ENCODE measurements around the gene SIRT2. TPM values are rescaled to one million over a fixed set of nuclear protein-coding genes. Genes with fewer than 3 reads are reported as not detected.

The SIRT2 gene
- total and polyA plus RNA-seq, 4 experiments from 2014 or later: 39.0 to 51.7 (median 48.5) TPM

GRCh38 chr19:38912600-38913514, 13.4 kb upstream of the SIRT2 start:
- CTCF ChIA-PET (ENCODE audit: partially characterized antibody): no interaction called here

GRCh38 chr19:38911388-38912001, 12.1 kb upstream of the SIRT2 start:
- H3K36me3 Mint-ChIP-seq: peaks cover 18 to 26% of the 10 kb centered on the region in 2 donors
- no peak overlapping the region for H3K4me3 Mint-ChIP-seq
- CTCF ChIA-PET (ENCODE audit: partially characterized antibody): no interaction called here
- no peaks in the 10 kb centered on the region for H3K27me3 Mint-ChIP-seq
- H3K27me3 ChIP-seq (ENCODE audit: insufficient read depth, low read length): no peaks in the 10 kb centered on the region
- H3K36me3 ChIP-seq (ENCODE audit: insufficient read depth, low read length): peaks cover 10% of the 10 kb centered on the region
- no peaks in the 10 kb centered on the region for H3K9me3 Mint-ChIP-seq
- peak overlapping the region in 1 of 7 donors; percentile 13 for H3K27ac Mint-ChIP-seq
- no peaks in the 10 kb centered on the region for H3K4me1 ChIP-seq (ENCODE audit: insufficient read depth, low read length)
- POLR2A ChIA-PET (ENCODE audit: partially characterized antibody): no interaction called here
- H3K9me3 ChIP-seq (ENCODE audit: control insufficient read depth in 1 of 2, low read length in 2 of 2): no peaks in the 10 kb centered on the region
- peaks cover 0 to 2% (median 0%) of the 10 kb centered on the region in 4 donors for H3K4me1 Mint-ChIP-seq
- intact Hi-C loops (cut with micrococcal nuclease): no loop called here
- H3K4me3 ChIP-seq (ENCODE audit: low read length in 2 of 2): no peak overlapping the region
- peak in 1 of 5 donors; percentile 27 for DNase-seq
- no peak overlapping the region for H3K27ac ChIP-seq (ENCODE audit: low read depth, low read length)

More at GRCh38 chr19:38912600-38913514, 13.4 kb upstream of the SIRT2 start:
- Histone ChIP-seq H3K36me3 (ENCODE audit: insufficient read depth, low read length) (peaks cover 1% of the 10 kb centered on the region), H3K4me1 (ENCODE audit: insufficient read depth, low read length) (no peaks in the 10 kb centered on the region), H3K4me3 (ENCODE audit: low read length in 2 of 2) (no peak overlapping the region), H3K9me3 (ENCODE audit: control insufficient read depth in 1 of 2, low read length in 2 of 2) (no peaks in the 10 kb centered on the region), H3K27me3 (ENCODE audit: insufficient read depth, low read length) (no peaks in the 10 kb centered on the region), H3K27ac (ENCODE audit: low read depth, low read length) (no peak overlapping the region)
- intact Hi-C loops (cut with micrococcal nuclease): no loop called here
- H3K27ac Mint-ChIP-seq: no peak overlapping the region
- peak in 1 of 5 donors; percentile 20 for DNase-seq
- POLR2A ChIA-PET (ENCODE audit: partially characterized antibody): no interaction called here
- no peak overlapping the region for H3K4me3 Mint-ChIP-seq
- H3K9me3 Mint-ChIP-seq: no peaks in the 10 kb centered on the region
- H3K27me3 Mint-ChIP-seq: no peaks in the 10 kb centered on the region
- peaks cover 12 to 14% of the 10 kb centered on the region in 2 donors for H3K36me3 Mint-ChIP-seq
- H3K4me1 Mint-ChIP-seq: peaks cover 0 to 2% (median 0%) of the 10 kb centered on the region in 4 donors

GRCh38 chr19:38910488-38910887, 11.1 kb upstream of the SIRT2 start:
- Histone ChIP-seq H3K4me3 (ENCODE audit: low read length in 2 of 2) (no peak overlapping the region), H3K36me3 (ENCODE audit: insufficient read depth, low read length) (peaks cover 10% of the 10 kb centered on the region), H3K27me3 (ENCODE audit: insufficient read depth, low read length) (no peaks in the 10 kb centered on the region), H3K4me1 (ENCODE audit: insufficient read depth, low read length) (no peaks in the 10 kb centered on the region), H3K9me3 (ENCODE audit: control insufficient read depth in 1 of 2, low read length in 2 of 2) (no peaks in the 10 kb centered on the region), H3K27ac (ENCODE audit: low read depth, low read length) (no peak overlapping the region)
- H3K36me3 Mint-ChIP-seq: peaks cover 18 to 26% of the 10 kb centered on the region in 2 donors
- H3K27ac Mint-ChIP-seq: no peak overlapping the region
- POLR2A ChIA-PET (ENCODE audit: partially characterized antibody): no interaction called here
- no peaks in the 10 kb centered on the region for H3K27me3 Mint-ChIP-seq
- no peaks in the 10 kb centered on the region for H3K9me3 Mint-ChIP-seq
- H3K4me1 Mint-ChIP-seq: peaks cover 0 to 2% (median 0%) of the 10 kb centered on the region in 4 donors
- CTCF ChIA-PET (ENCODE audit: partially characterized antibody): no interaction called here
- no peak overlapping the region for H3K4me3 Mint-ChIP-seq
- no peak for DNase-seq
- intact Hi-C loops (cut with micrococcal nuclease): no loop called here

GRCh38 chr19:38908911-38909310, 9.5 kb upstream of the SIRT2 start:
- Histone ChIP-seq H3K9me3 (ENCODE audit: control insufficient read depth in 1 of 2, low read length in 2 of 2) (no peaks in the 10 kb centered on the region), H3K27me3 (ENCODE audit: insufficient read depth, low read length) (no peaks in the 10 kb centered on the region), H3K36me3 (ENCODE audit: insufficient read depth, low read length) (peaks cover 20% of the 10 kb centered on the region), H3K4me1 (ENCODE audit: insufficient read depth, low read length) (no peaks in the 10 kb centered on the region), H3K4me3 (ENCODE audit: low read length in 2 of 2) (no peak overlapping the region), H3K27ac (ENCODE audit: low read depth, low read length) (no peak overlapping the region)
- intact Hi-C loops (cut with micrococcal nuclease): no loop called here
- ChIA-PET POLR2A (ENCODE audit: partially characterized antibody) (no interaction called here), CTCF (ENCODE audit: partially characterized antibody) (no interaction called here)
- Mint-ChIP-seq H3K36me3 (peaks cover 28 to 40% of the 10 kb centered on the region in 2 donors), H3K27ac (peak overlapping the region in 2 of 7 donors; percentile 25 to 72), H3K4me1 (peaks cover 0 to 6% (median 2%) of the 10 kb centered on the region in 4 donors), H3K9me3 (no peaks in the 10 kb centered on the region), H3K27me3 (no peaks in the 10 kb centered on the region), H3K4me3 (no peak overlapping the region)
- no peak for DNase-seq

GRCh38 chr19:38907670-38908069, 8.3 kb upstream of the SIRT2 start:
- Mint-ChIP-seq H3K27ac (peak overlapping the region in 1 of 7 donors; percentile 18), H3K27me3 (no peaks in the 10 kb centered on the region), H3K4me1 (peaks cover 0 to 11% (median 4%) of the 10 kb centered on the region in 4 donors), H3K9me3 (no peaks in the 10 kb centered on the region), H3K36me3 (peaks cover 25 to 44% of the 10 kb centered on the region in 2 donors), H3K4me3 (no peak overlapping the region)
- no peak for DNase-seq
- Histone ChIP-seq H3K9me3 (ENCODE audit: control insufficient read depth in 1 of 2, low read length in 2 of 2) (no peaks in the 10 kb centered on the region), H3K4me3 (ENCODE audit: low read length in 2 of 2) (no peak overlapping the region), H3K27ac (ENCODE audit: low read depth, low read length) (no peak overlapping the region), H3K27me3 (ENCODE audit: insufficient read depth, low read length) (no peaks in the 10 kb centered on the region), H3K4me1 (ENCODE audit: insufficient read depth, low read length) (no peaks in the 10 kb centered on the region), H3K36me3 (ENCODE audit: insufficient read depth, low read length) (peaks cover 20% of the 10 kb centered on the region)
- intact Hi-C loops (cut with micrococcal nuclease): no loop called here
- ChIA-PET POLR2A (ENCODE audit: partially characterized antibody) (no interaction called here), CTCF (ENCODE audit: partially characterized antibody) (no interaction called here)

GRCh38 chr19:38907227-38907626, 7.8 kb upstream of the SIRT2 start:
- Mint-ChIP-seq H3K4me3 (no peak overlapping the region), H3K9me3 (no peaks in the 10 kb centered on the region), H3K27me3 (no peaks in the 10 kb centered on the region), H3K27ac (no peak overlapping the region), H3K4me1 (peaks cover 0 to 11% (median 4%) of the 10 kb centered on the region in 4 donors), H3K36me3 (peaks cover 25 to 44% of the 10 kb centered on the region in 2 donors)
- Histone ChIP-seq H3K4me3 (ENCODE audit: low read length in 2 of 2) (no peak overlapping the region), H3K36me3 (ENCODE audit: insufficient read depth, low read length) (peaks cover 20% of the 10 kb centered on the region), H3K9me3 (ENCODE audit: control insufficient read depth in 1 of 2, low read length in 2 of 2) (no peaks in the 10 kb centered on the region), H3K27me3 (ENCODE audit: insufficient read depth, low read length) (no peaks in the 10 kb centered on the region), H3K27ac (ENCODE audit: low read depth, low read length) (no peak overlapping the region), H3K4me1 (ENCODE audit: insufficient read depth, low read length) (no peaks in the 10 kb centered on the region)
- CTCF ChIA-PET (ENCODE audit: partially characterized antibody): no interaction called here
- DNase-seq: no peak
- intact Hi-C loops (cut with micrococcal nuclease): no loop called here
- POLR2A ChIA-PET (ENCODE audit: partially characterized antibody): no interaction called here

- intact Hi-C loops (cut with micrococcal nuclease): no loop called here
- Mint-ChIP-seq H3K4me3 (no peak overlapping the region), H3K27ac (peak overlapping the region in 1 of 7 donors; percentile 76), H3K4me1 (peaks cover 7 to 24% (median 12%) of the 10 kb centered on the region in 4 donors), H3K36me3 (peaks cover 24 to 41% of the 10 kb centered on the region in 2 donors), H3K9me3 (no peaks in the 10 kb centered on the region), H3K27me3 (no peaks in the 10 kb centered on the region)
- no peak for DNase-seq
- Histone ChIP-seq H3K4me3 (ENCODE audit: low read length in 2 of 2) (no peak overlapping the region), H3K36me3 (ENCODE audit: insufficient read depth, low read length) (peaks cover 20% of the 10 kb centered on the region), H3K27ac (ENCODE audit: low read depth, low read length) (no peak overlapping the region), H3K9me3 (ENCODE audit: control insufficient read depth in 1 of 2, low read length in 2 of 2) (no peaks in the 10 kb centered on the region), H3K27me3 (ENCODE audit: insufficient read depth, low read length) (no peaks in the 10 kb centered on the region), H3K4me1 (ENCODE audit: insufficient read depth, low read length) (peaks cover 11% of the 10 kb centered on the region)
- CTCF ChIA-PET (ENCODE audit: partially characterized antibody): interaction anchor here (1.7 kb wide), 1 partner anchor 24 kb away, joined by 9 read pairs; the partner anchor contains the start of genes MRPS12 and SARS2
- POLR2A ChIA-PET (ENCODE audit: partially characterized antibody): no interaction called here
These were observed 6.2 kb upstream of the SIRT2 start for GRCh38 chr19:38905620-38906019.

Data from CD4-positive, alpha-beta memory T cell (primary cell).